ENCODE results near the gene NDOR1. TPM values are rescaled to one million over a fixed set of nuclear protein-coding genes. Genes with fewer than 3 reads are reported as not detected.

NDOR1 gene
- total and polyA plus RNA-seq, 2 of the 8 experiments (the other 6 are each of a cell fraction or from before 2014, with no cell fraction given) = 25.7 to 32.3 TPM

DNA sequence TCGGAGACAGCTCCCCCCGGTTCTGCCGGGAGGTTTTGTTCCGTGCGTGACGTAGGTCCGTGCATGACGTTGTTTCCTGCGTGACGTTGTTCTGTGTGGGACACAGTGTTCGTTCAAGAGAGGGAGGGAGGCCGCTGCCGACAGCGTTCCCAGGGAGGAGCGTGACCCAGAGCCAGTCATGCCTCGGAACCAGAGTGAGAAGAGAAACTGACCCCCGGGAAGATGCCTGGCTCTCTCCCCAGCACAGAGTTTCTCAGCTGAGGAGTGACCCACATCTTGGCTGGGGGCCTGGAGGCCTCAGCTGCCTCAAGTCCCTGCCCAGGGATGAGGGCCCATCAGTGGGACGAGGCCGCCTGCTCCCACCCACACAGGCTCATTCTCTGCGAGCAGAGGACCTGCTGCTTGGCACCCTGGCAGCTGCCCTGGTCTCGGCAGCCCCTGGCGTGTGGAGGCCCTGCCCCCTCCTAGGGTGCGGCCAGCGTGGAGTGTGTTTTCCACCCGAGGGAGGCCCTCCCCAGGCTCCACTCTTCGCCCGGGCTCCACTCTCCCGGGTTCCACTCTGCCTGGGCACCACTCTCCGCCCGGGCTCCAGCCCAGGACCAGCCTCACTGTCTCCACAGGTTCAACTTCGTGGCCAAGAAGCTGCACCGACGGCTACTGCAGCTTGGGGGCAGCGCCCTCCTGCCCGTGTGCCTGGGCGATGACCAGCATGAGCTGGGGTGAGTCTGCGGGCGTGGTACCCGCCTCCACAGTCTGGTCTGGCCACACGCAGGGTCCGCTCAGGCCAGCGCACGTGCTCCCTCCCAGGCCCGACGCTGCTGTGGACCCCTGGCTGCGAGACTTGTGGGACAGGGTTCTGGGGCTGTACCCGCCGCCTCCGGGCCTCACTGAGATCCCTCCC, 7.9 kb downstream of the NDOR1 start (continued):
- TF ChIP-seq BACH1 (IDR thresholded peaks at IDR 0.05; ENCODE audit: low read length) = no peak

Measured in H1 (cell line).